A549 (cell line): ENCODE results near the gene RIMS1. TPM values are rescaled to one million over a fixed set of nuclear protein-coding genes. Genes with fewer than 3 reads are reported as not detected.

ENCODE experiments used
- ATAC-seq, 2 experiments: fragments of 200-7000 bp in 1 of 2; fragments of >200 bp in 1 of 2; cut with Nextera tagmentation in 1 of 2; cut with Tn5 transposase in 1 of 2; 3 replicates each; pipeline versions ENCODE4 v1.8.0 to v1.9.1; 2018 to 2020; ENCODE audit warnings: mild to moderate bottlenecking in 1 of 2, moderate library complexity in 1 of 2
- CTCF ChIA-PET: fragments of 300-600 bp; sonication (Branson Sonifier 250); formaldehyde crosslinking; extraction: SDS; loops from one replicate; lab custom pipeline; 2021; ENCODE audit warnings: antibody characterized with exemption, inconsistent platforms; lab: Yijun Ruan, JAX
- POLR2A ChIA-PET: fragments of 350-600 bp; formaldehyde crosslinking; extraction: SDS; loops from one replicate; lab custom pipeline; 2021; ENCODE audit warnings: antibody characterized with exemption, inconsistent platforms; lab: Yijun Ruan, JAX
- DNase-seq, 2 experiments: peaks; one replicate each; pipeline versions ENCODE4 v3.0.0 to v3.0.0-alpha.2; 2011 to 2016; ENCODE audit warnings: low read depth in 1 of 2, low spot score in 1 of 2
- FAIRE-seq: peaks from 2 replicates; lab custom pipeline; 2011; peaks lifted over from hg19 to GRCh38; lab: Jason Lieb, UNC
- H3K27ac ChIP-seq, 2 experiments: fragments of >200 bp; sonication (Bioruptor Twin); formaldehyde crosslinking; 3 replicates each; pipeline ENCODE4 v1.5.1; 2016 to 2017
- H3K4me1 ChIP-seq: fragments of >200 bp; sonication (Bioruptor Twin); formaldehyde crosslinking; 3 replicates; pipeline ENCODE4 v1.6.1; 2016
- H3K4me2 ChIP-seq: fragments of >200 bp; sonication (Bioruptor Twin); formaldehyde crosslinking; 3 replicates; pipeline ENCODE4 v1.6.1; 2016
- H3K4me3 ChIP-seq: fragments of >200 bp; sonication (Bioruptor Twin); formaldehyde crosslinking; 3 replicates; pipeline ENCODE4 v1.5.1; 2016
- H3K9me3 ChIP-seq: fragments of >200 bp; sonication (Bioruptor Twin); formaldehyde crosslinking; 3 replicates; pipeline ENCODE4 v1.6.1; 2016
- ATOH8 ChIP-seq: fragments of 250-450 bp; sonication (Bioruptor Pico); IDR thresholded peaks from 2 replicates; pipeline ENCODE4 v1.5.0; 2020; ENCODE audit warnings: low read depth, mild to moderate bottlenecking, moderate library complexity
- CTCF ChIP-seq: fragments of >200 bp; sonication (Bioruptor Twin); formaldehyde crosslinking; IDR thresholded peaks from 3 replicates; pipeline ENCODE4 v1.5.1; 2016
- EHF ChIP-seq: fragments of 250-450 bp; sonication (Bioruptor Pico); IDR thresholded peaks from 2 replicates; pipeline ENCODE4 v1.5.0; 2020; ENCODE audit warnings: mild to moderate bottlenecking
- EHMT2 ChIP-seq: fragments of 200-600 bp; sonication (generic); IDR thresholded peaks from 2 replicates; pipeline ENCODE4 v1.6.1; 2016; ENCODE audit warnings: antibody characterized with exemption, low read depth, mild to moderate bottlenecking, moderate library complexity
- ELK1 ChIP-seq: fragments of 150-350 bp; IDR thresholded peaks from 2 replicates; pipeline ENCODE4 v1.6.1; 2014; ENCODE audit warnings: low read depth, mild to moderate bottlenecking, low read length
- EP300 ChIP-seq, 2 experiments: fragments of >200 bp; sonication (Bioruptor Twin); formaldehyde crosslinking; IDR thresholded peaks; 2 replicates in 1 of 2; 3 replicates in 1 of 2; pipeline ENCODE4 v1.6.1; 2016 to 2017
- HEYL ChIP-seq: fragments of 250-450 bp; sonication (Bioruptor Pico); IDR thresholded peaks from 2 replicates; pipeline ENCODE4 v1.8.0; 2021; ENCODE audit warnings: mild to moderate bottlenecking, moderate library complexity
- HOXA7 ChIP-seq: fragments of 250-450 bp; sonication (Bioruptor Pico); IDR thresholded peaks from 2 replicates; pipeline ENCODE4 v1.5.0; 2020; ENCODE audit warnings: mild to moderate bottlenecking, moderate library complexity
- HOXB13 ChIP-seq: fragments of 250-450 bp; sonication (Bioruptor Pico); IDR thresholded peaks from 2 replicates; pipeline ENCODE4 v1.5.0; 2020; ENCODE audit warnings: low read depth, mild to moderate bottlenecking, moderate library complexity
- JUNB ChIP-seq: fragments of >200 bp; sonication (Bioruptor Twin); formaldehyde crosslinking; IDR thresholded peaks from 2 replicates; pipeline ENCODE4 v1.6.1; 2016
- KDM1A ChIP-seq: fragments of 200-600 bp; sonication (generic); IDR thresholded peaks from 2 replicates; pipeline ENCODE4 v1.6.1; 2016; ENCODE audit warnings: low read depth, mild to moderate bottlenecking
- KDM5A ChIP-seq: fragments of 200-600 bp; sonication (generic); IDR thresholded peaks from 2 replicates; pipeline ENCODE4 v1.6.1; 2016; ENCODE audit warnings: antibody characterized with exemption, mild to moderate bottlenecking
- NFE2L2 ChIP-seq: fragments of 150-350 bp; conservative IDR thresholded peaks from 2 replicates; pipeline ENCODE4 v1.6.1; 2014; ENCODE audit warnings: low read length
- PBX3 ChIP-seq: IDR thresholded peaks from 2 replicates; pipeline ENCODE4 v1.6.1; 2012
- POLR2A ChIP-seq: IDR thresholded peaks from 2 replicates; pipeline ENCODE4 v1.6.1; 2012; ENCODE audit warnings: mild to moderate bottlenecking, low read length
- RAD21 ChIP-seq, 2 experiments: fragments of >200 bp in 1 of 2; sonication (Bioruptor Twin) in 1 of 2; formaldehyde crosslinking in 1 of 2; IDR thresholded peaks in 1 of 2; conservative IDR thresholded peaks in 1 of 2; 2 replicates in 1 of 2; 3 replicates in 1 of 2; pipeline ENCODE4 v1.6.1; 2012 to 2018; ENCODE audit warnings: inconsistent platforms in 1 of 2
- SMC3 ChIP-seq: fragments of >200 bp; sonication (Bioruptor Twin); formaldehyde crosslinking; IDR thresholded peaks from 3 replicates; pipeline ENCODE4 v1.6.1; 2018; ENCODE audit warnings: inconsistent platforms
- TFCP2L1 ChIP-seq: fragments of 250-450 bp; sonication (Bioruptor Pico); IDR thresholded peaks from 2 replicates; pipeline ENCODE4 v1.5.0; 2021; ENCODE audit warnings: mild to moderate bottlenecking
- TP53 ChIP-seq: fragments of 250-450 bp; sonication (Bioruptor Pico); IDR thresholded peaks from 2 replicates; pipeline ENCODE4 v1.5.0; 2021; ENCODE audit warnings: mild to moderate bottlenecking, moderate library complexity
- ZFP36 ChIP-seq: fragments of 450-650 bp; IDR thresholded peaks from 2 replicates; pipeline ENCODE4 v1.6.1; 2014; ENCODE audit warnings: borderline replicate concordance; ENCODE audit not compliant: partially characterized antibody
- ZSCAN20 ChIP-seq: fragments of 250-450 bp; sonication (Bioruptor Pico); IDR thresholded peaks from 2 replicates; pipeline ENCODE4 v1.8.0; 2022; ENCODE audit warnings: mild to moderate bottlenecking, moderate library complexity
- WGBS: methylation state at CpG from one replicate; pipeline ENCODE4 v1.1.6; 2017; ENCODE audit errors: missing lambda C conversion rate; 5-methylcytosine and 5-hydroxymethylcytosine counted together
- polyA plus RNA-seq, 4 experiments: library from polyadenylated mRNA; depleted of rRNA in 3 of 4; stranded (reverse); fragments of >200 nt; fragmentation: RNase III in 1 of 4; extraction: RNeasy Plus Mini Kit Qiagen cat#74134 plus additional on column Dnase treatment in 1 of 4; gene quantifications; 2 replicates in 3 of 4; 3 replicates in 1 of 4; pipeline ENCODE4 v1.2.3, GENCODE V29; 2011 to 2017

The RIMS1 gene
- polyA plus RNA-seq, 2 of the 4 experiments (the other 2 are of a cell fraction) = 0.03 TPM; not detected in 1

GRCh38 chr6:72288592-72288991, 402.2 kb downstream of the RIMS1 start:
- ATAC-seq = no peak
- Histone ChIP-seq H3K9me3 (no peaks in the 10 kb centered on the region), H3K4me1 (no peaks in the 10 kb centered on the region), H3K27ac (no peak overlapping the region), H3K4me3 (no peak overlapping the region), H3K4me2 (no peak overlapping the region)
- DNase-seq = no peak
- no peak for FAIRE-seq
- 34% methylated on average over 2 of the region's 2 CpGs for WGBS
- ChIA-PET CTCF (no interaction called here), POLR2A (no interaction called here)
- no peak for TF ChIP-seq POLR2A
- TF ChIP-seq PBX3 = no peak
- TF ChIP-seq HEYL (CRISPR knock-in tag) = no peak
- TF ChIP-seq JUNB = no peak
- no peak for TF ChIP-seq RAD21 (conservative IDR thresholded peaks at IDR 0.05 in 1 of 2, IDR thresholded peaks at IDR 0.05 in 1 of 2)
- TF ChIP-seq CTCF = no peak
- no peak for TF ChIP-seq TFCP2L1 (CRISPR knock-in tag)
- TF ChIP-seq ZFP36 = no peak
- no peak for TF ChIP-seq NFE2L2

- ATAC-seq = no peak
- Histone ChIP-seq H3K4me2 (no peak overlapping the region), H3K9me3 (no peaks in the 10 kb centered on the region), H3K4me3 (no peak overlapping the region), H3K27ac (no peak overlapping the region), H3K4me1 (no peaks in the 10 kb centered on the region)
- CTCF ChIA-PET = no interaction called here
- FAIRE-seq = no peak
- TF ChIP-seq ELK1 (no peak), KDM5A (no peak), EHMT2 (no peak), TP53 (CRISPR knock-in tag) (no peak), EP300 (IDR thresholded peaks at IDR 0.05) (no peak), JUNB (no peak)
- POLR2A ChIA-PET = no interaction called here
- 43% methylated on average over 8 of the region's 8 CpGs for WGBS
- DNase-seq = no peak
Observed at GRCh38 chr6:72290620-72291019, 404.3 kb downstream of the RIMS1 start.

GRCh38 chr6:72296375-72296774, 410.0 kb downstream of the RIMS1 start:
- FAIRE-seq (no peak), DNase-seq (no peak), ATAC-seq (no peak)
- Histone ChIP-seq H3K4me1 (no peaks in the 10 kb centered on the region), H3K4me3 (no peak overlapping the region), H3K4me2 (no peak overlapping the region), H3K27ac (no peak overlapping the region), H3K9me3 (no peaks in the 10 kb centered on the region)
- CTCF ChIA-PET = no interaction called here
- TF ChIP-seq SMC3 (no peak), HOXA7 (no peak), KDM1A (no peak), EP300 (IDR thresholded peaks at IDR 0.05) (no peak), ATOH8 (CRISPR knock-in tag) (no peak), ELK1 (no peak), HOXB13 (CRISPR knock-in tag) (no peak), ZSCAN20 (CRISPR knock-in tag) (no peak), EHF (CRISPR knock-in tag) (no peak)
- POLR2A ChIA-PET = no interaction called here
